GM18951 (cell line): ENCODE results near the gene HELZ2.

Source experiments
- POLR2A ChIP-seq: IDR thresholded peaks from 4 replicates; pipeline ENCODE4 v1.6.1; 2011; ENCODE audit warnings: mild to moderate bottlenecking; ENCODE audit not compliant: insufficient read length, insufficient read depth; ENCODE audit errors: extremely low read depth
- in situ Hi-C: fragments of 300-500 bp; cut with MboI; formaldehyde crosslinking; loops from one replicate; pipeline ENCODE4 v1.12.0; 2022; ENCODE audit warnings: low sequenced_read_pairs, mixed read lengths, inconsistent platforms; ENCODE audit not compliant: unreplicated experiment

The HELZ2 gene

GRCh38 chr20:63591786-63592355 lies 17.8 kb upstream of the HELZ2 start:
- TF ChIP-seq POLR2A: no peak
- in situ Hi-C loops: no loop called here

- TF ChIP-seq POLR2A: no peak
- in situ Hi-C loops: no loop called here
Measured at GRCh38 chr20:63591147-63591533, 17.1 kb upstream of the HELZ2 start.

- in situ Hi-C loops: no loop called here
- no peak for TF ChIP-seq POLR2A
Measured at GRCh38 chr20:63590218-63591146, 16.4 kb upstream of the HELZ2 start.

- in situ Hi-C loops: no loop called here
- TF ChIP-seq POLR2A: no peak
Measured at GRCh38 chr20:63589261-63590217, 15.5 kb upstream of the HELZ2 start.

GRCh38 chr20:63588641-63589041 lies 14.6 kb upstream of the HELZ2 start:
- in situ Hi-C loops: no loop called here
- TF ChIP-seq POLR2A: no peak

GRCh38 chr20:63587776-63588591 lies 13.9 kb upstream of the HELZ2 start:
- TF ChIP-seq POLR2A: no peak
- in situ Hi-C loops: no loop called here

- in situ Hi-C loops: no loop called here
Measured at GRCh38 chr20:63587256-63587655, 13.2 kb upstream of the HELZ2 start.

GRCh38 chr20:63586797-63587196 lies 12.8 kb upstream of the HELZ2 start:
- TF ChIP-seq POLR2A: no peak
- in situ Hi-C loops: no loop called here

More at GRCh38 chr20:63587256-63587655, 13.2 kb upstream of the HELZ2 start:
- TF ChIP-seq POLR2A: no peak

- no peak for TF ChIP-seq POLR2A
- in situ Hi-C loops: no loop called here
Measured at GRCh38 chr20:63585616-63586565, 11.9 kb upstream of the HELZ2 start.

GRCh38 chr20:63582382-63583063 lies 8.5 kb upstream of the HELZ2 start:
- no peak for TF ChIP-seq POLR2A
- in situ Hi-C loops: no loop called here
